ENCODE data around the gene RPS15.

Gene RPS15

GRCh38 chr19:1449467-1450442 is 11.6 kb downstream of the RPS15 start, which contains the start of gene APC2:
Gene APC2 (plus strand): TSS chr19:1450121. CDS start chr19:1453002, 2,881 bp downstream.
- peaks cover 12% of the 10 kb centered on the region for H3K4me1 Mint-ChIP-seq
- peaks cover 2% of the 10 kb centered on the region for H3K36me3 Mint-ChIP-seq
- H3K27ac Mint-ChIP-seq = peak within 1 kb of the TSS; percentile 51
- no peaks in the 10 kb centered on the region for H3K9me3 Mint-ChIP-seq
- H3K27me3 Mint-ChIP-seq = peaks cover 34% of the 10 kb centered on the region
- H3K4me3 Mint-ChIP-seq = peak within 1 kb of the TSS; percentile 62

DNA sequence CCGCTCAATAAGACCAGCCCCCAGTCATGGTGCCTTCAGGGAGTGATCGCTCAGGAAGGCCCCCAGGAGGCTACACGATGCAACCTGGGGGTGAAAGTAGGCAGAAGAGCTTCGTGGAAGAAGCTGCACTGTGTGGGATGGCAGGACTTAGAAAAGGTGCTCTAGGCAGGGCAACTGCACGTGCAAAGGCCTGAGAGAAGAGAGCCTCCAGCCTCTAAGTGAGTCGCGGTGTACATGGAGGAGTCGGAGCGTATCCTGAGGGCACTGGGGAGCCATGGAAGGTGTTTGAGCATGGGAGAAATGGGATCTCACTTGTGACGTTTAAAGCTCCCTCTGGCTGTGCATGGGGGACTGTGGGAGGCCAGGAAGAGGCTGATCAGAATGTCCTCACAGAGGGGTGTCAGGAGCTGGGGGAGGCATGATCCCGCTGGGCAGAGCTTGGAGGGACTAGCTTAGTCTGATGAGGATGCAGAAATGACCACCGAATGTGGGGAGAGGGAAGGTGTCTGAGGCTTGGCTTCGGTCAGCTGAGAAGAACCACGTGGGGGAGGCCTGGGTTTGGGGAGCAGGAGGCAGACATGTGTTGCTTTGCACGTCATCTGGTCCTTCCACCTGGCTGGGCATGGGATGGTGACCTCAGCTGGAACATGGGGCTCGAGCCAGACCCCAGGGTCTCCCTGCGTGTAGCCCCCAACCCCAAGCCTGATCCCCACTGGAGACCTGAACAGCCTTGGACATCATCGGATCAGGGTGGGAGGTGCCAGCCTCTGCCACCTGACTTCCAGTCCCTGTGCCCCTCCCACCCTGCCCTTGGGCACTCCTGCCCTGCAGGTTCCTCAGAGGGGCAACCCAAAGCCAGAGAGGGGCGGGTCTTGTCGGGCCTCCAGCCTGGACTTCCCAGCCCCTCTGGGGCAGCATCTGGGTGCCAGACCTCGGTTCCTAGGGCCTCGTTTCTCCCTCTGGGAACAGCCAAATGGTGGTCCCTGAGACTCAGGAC is 12.8 kb downstream of the RPS15 start:
- Mint-ChIP-seq H3K9me3 (no peaks in the 10 kb centered on the region), H3K4me1 (peaks cover 22% of the 10 kb centered on the region), H3K36me3 (peaks cover 2% of the 10 kb centered on the region), H3K4me3 (no peak overlapping the region), H3K27ac (peak overlapping the region; percentile 9), H3K27me3 (peaks cover 40% of the 10 kb centered on the region)

DNA sequence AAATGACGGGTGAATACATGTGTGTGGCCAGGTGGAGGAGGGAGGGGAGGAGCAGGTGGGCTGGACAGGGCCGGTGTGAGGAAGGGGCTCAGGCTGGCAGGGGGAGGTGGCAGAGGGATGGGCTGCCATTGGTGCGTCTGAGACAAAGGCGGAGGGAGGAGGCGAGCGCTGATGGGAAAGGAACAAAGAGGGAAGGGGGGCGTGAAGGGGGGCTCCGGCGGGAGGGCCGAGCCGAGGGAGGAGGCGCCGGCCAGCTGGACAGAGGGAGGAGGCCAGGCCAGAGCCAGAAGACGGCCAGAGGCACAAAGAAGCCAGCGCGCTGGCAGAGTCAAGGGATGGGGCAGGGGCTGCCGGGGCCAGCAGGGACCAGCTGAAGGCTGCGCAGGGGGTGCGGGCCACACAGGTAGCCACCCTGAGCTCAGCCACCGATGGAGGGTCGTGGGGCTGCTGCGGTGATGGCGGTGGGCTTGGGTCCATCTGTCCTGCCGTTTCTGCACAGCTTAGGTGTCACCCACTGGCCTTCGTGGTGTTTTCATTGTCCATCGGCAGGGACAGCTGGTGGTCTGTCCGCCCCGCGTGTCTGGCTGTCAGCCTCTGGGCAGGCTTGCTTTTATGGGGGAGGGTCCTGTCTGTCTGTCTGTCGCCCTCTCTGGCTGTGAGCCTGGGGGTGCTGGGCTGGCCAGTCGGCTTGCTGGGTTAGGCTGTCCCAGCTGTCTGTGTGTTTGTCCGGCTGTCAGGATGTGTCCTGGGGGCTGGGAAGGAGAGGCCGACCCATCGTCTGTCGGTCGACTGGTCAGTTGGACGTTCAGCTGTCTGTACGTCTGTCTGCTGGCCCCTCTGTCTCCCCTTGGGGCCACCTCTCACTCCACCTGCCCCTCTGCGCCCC is 14.0 kb downstream of the RPS15 start:
- Mint-ChIP-seq H3K4me1 (peaks cover 22% of the 10 kb centered on the region), H3K27me3 (peaks cover 39% of the 10 kb centered on the region), H3K27ac (no peak overlapping the region), H3K36me3 (peaks cover 2% of the 10 kb centered on the region), H3K4me3 (no peak overlapping the region), H3K9me3 (no peaks in the 10 kb centered on the region)

DNA sequence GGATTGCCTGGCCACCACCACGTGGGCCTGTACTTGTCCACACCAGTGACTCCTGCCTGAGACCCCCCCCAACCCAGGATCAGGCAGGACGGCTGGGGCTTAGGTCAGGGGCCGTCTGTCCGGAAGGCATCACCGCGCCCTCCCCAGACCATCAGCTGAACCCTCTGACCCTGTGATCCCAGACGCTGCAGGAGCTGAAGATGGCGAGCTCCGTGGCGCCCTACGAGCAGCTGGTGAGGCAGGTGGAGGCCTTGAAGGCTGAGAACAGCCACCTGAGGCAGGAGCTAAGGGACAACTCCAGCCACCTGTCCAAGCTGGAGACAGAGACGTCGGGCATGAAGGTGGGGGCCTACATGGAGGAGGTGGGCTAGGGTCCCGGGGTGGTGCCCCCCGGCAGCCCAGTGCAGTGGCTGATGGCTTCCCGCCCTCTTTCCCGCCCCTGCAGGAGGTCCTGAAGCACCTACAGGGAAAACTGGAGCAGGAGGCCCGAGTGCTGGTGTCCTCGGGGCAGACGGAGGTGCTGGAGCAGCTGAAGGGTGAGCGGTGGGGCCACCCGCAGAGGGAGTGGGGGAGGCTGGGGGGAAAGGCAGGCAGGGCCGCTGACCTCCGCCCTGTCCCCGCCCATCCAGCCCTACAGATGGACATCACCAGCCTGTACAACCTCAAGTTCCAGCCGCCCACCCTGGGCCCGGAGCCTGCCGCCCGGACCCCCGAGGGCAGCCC is 14.8 kb downstream of the RPS15 start:
- H3K9me3 Mint-ChIP-seq = no peaks in the 10 kb centered on the region
- peaks cover 22% of the 10 kb centered on the region for H3K4me1 Mint-ChIP-seq
- no peak overlapping the region for H3K4me3 Mint-ChIP-seq
- peaks cover 34% of the 10 kb centered on the region for H3K27me3 Mint-ChIP-seq
- H3K27ac Mint-ChIP-seq = no peak overlapping the region
- peaks cover 2% of the 10 kb centered on the region for H3K36me3 Mint-ChIP-seq

GRCh38 chr19:1453525-1454364 is 15.5 kb downstream of the RPS15 start:
- H3K4me1 Mint-ChIP-seq = peaks cover 22% of the 10 kb centered on the region
- peaks cover 31% of the 10 kb centered on the region for H3K27me3 Mint-ChIP-seq
- H3K36me3 Mint-ChIP-seq = peaks cover 2% of the 10 kb centered on the region
- no peaks in the 10 kb centered on the region for H3K9me3 Mint-ChIP-seq
- no peak overlapping the region for H3K4me3 Mint-ChIP-seq
- H3K27ac Mint-ChIP-seq = no peak overlapping the region

DNA sequence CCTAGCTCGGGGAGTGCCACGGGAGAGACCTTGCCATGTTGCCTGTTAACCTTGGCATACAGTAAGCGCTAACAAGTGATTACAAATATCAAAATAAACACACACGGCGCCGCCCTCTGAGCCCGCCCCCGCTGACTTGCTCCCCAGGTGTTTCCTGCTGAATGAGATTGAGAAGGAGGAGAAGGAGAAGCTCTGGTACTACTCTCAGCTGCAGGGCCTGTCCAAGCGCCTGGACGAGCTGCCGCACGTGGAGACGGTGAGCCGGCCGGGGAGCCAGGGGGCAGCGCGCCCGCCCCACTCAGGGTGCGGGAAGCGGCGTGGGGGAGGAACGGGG is 16.8 kb downstream of the RPS15 start:
- no peaks in the 10 kb centered on the region for H3K9me3 Mint-ChIP-seq
- no peak overlapping the region for H3K27ac Mint-ChIP-seq
- no peak overlapping the region for H3K4me3 Mint-ChIP-seq
- peaks cover 2% of the 10 kb centered on the region for H3K36me3 Mint-ChIP-seq
- peaks cover 28% of the 10 kb centered on the region for H3K27me3 Mint-ChIP-seq
- H3K4me1 Mint-ChIP-seq = peaks cover 16% of the 10 kb centered on the region

GRCh38 chr19:1455336-1456120 is 17.3 kb downstream of the RPS15 start:
- Mint-ChIP-seq H3K27me3 (peaks cover 24% of the 10 kb centered on the region), H3K9me3 (no peaks in the 10 kb centered on the region), H3K4me3 (peak overlapping the region; percentile 23), H3K27ac (no peak overlapping the region), H3K4me1 (peaks cover 15% of the 10 kb centered on the region), H3K36me3 (peaks cover 2% of the 10 kb centered on the region)

DNA sequence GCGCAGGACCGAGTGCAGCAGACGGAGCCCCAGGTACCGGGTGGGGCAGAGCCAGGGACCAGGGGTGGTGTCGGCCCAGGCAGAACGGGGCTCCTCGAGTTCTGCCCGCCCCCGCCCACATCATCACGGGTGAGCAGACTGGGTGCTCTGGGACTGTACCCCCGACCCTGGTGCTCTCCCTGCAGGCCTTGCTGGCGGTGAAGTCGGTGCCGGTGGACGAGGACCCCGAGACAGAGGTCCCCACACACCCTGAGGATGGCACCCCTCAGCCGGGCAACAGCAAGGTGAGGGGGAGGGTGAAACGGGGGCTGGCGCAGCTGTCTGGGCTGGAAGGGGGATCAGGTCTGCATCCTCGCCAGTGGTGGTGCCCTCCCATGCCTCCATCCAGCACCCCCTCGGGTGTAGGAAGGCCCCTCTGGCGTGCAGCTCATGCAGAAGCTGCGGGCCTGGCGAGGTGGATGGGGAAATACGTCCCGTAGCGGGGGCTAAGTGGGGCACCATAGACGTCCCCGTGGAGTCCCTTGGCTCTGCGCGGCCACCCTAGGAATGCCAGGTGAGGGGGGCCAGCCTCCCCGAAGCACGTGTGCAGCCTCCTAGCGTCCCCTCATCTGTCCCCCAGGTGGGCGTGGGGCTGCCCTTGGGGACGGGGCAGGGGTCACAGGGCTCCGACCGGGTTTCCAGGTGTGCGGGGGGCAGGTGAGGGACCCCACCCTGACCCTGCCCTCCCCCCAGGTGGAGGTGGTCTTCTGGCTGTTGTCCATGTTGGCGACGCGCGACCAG is 18.1 kb downstream of the RPS15 start:
- Mint-ChIP-seq H3K9me3 (no peaks in the 10 kb centered on the region), H3K27ac (no peak overlapping the region), H3K36me3 (peaks cover 2% of the 10 kb centered on the region)

DNA sequence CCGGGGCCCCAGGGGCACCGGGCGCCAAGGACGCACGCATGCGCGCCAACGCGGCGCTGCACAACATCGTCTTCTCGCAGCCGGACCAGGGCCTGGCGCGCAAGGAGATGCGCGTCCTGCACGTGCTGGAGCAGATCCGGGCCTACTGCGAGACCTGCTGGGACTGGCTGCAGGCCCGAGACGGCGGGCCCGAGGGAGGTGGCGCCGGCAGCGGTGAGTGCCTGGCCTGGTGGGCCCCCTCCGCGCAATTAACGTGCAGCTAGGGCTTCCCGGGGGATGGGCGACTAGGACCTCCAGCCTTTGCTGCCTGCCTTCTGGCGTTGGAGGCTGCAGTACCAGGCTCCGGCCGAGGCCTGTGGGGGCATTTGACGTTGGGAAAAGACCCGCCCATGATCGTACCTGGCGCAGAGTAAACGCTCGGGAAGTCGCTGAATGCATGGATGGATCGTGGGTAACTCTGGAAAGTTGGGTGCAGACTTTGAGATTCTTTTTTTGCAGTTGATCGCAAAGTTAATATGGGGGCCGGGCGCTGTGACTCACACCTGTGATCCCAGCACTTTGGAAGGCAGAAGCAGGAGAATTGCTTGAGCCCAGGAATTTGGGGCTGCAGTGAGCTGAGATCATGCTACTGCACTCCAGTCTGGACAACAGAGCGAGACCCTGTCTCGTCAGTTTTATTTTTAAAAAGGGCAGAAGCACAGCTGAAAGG is 19.0 kb downstream of the RPS15 start:
- Mint-ChIP-seq H3K4me1 (peaks cover 10% of the 10 kb centered on the region), H3K4me3 (no peak overlapping the region), H3K27ac (no peak overlapping the region), H3K36me3 (peaks cover 2% of the 10 kb centered on the region), H3K27me3 (peaks cover 18% of the 10 kb centered on the region), H3K9me3 (no peaks in the 10 kb centered on the region)

More for the DNA sequence above, 18.1 kb downstream of the RPS15 start:
- peaks cover 10% of the 10 kb centered on the region for H3K4me1 Mint-ChIP-seq
- H3K27me3 Mint-ChIP-seq = peaks cover 18% of the 10 kb centered on the region
- no peak overlapping the region for H3K4me3 Mint-ChIP-seq

DNA sequence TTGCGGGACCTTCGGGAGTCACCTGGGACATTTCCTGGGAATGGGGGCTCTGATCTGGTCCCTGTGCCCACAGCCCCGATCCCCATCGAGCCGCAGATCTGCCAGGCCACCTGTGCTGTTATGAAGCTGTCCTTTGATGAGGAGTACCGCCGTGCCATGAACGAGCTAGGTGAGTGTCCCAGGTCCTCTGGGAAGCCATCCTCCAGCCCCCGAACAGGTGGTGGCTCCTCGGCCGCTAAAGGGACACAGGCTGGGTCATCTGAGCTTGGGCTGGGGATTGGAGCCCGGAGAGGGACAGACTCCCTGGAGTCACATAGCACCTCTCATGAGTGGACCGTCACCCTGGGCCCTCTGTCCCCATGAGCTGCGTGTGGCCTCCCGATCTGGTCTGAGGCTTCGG is 19.7 kb downstream of the RPS15 start:
- Mint-ChIP-seq H3K9me3 (no peaks in the 10 kb centered on the region), H3K4me1 (peaks cover 10% of the 10 kb centered on the region), H3K27me3 (peaks cover 16% of the 10 kb centered on the region), H3K36me3 (peaks cover 2% of the 10 kb centered on the region), H3K4me3 (no peak overlapping the region), H3K27ac (no peak overlapping the region)

GRCh38 chr19:1459479-1459878 is 21.3 kb downstream of the RPS15 start:
- H3K4me1 Mint-ChIP-seq = peaks cover 10% of the 10 kb centered on the region
- H3K9me3 Mint-ChIP-seq = no peaks in the 10 kb centered on the region
- no peak overlapping the region for H3K27ac Mint-ChIP-seq

More at GRCh38 chr19:1459479-1459878, 21.3 kb downstream of the RPS15 start:
- H3K4me3 Mint-ChIP-seq = no peak overlapping the region
- H3K27me3 Mint-ChIP-seq = peaks cover 12% of the 10 kb centered on the region
- H3K36me3 Mint-ChIP-seq = peaks cover 2% of the 10 kb centered on the region
